ENCODE measurements around the gene NIPAL4. TPM values are rescaled to one million over a fixed set of nuclear protein-coding genes. Genes with fewer than 3 reads are reported as not detected.

NIPAL4 gene
- polyA plus RNA-seq, 1 donor: 1.4 TPM

- no peaks in the 10 kb centered on the region for H3K4me1 ChIP-seq (ENCODE audit: control insufficient read depth, insufficient read depth, low read length)
- H3K27me3 ChIP-seq (ENCODE audit: control insufficient read depth, insufficient read depth, low read length): no peaks in the 10 kb centered on the region
- no peak for DNase-seq
- H3K36me3 ChIP-seq (ENCODE audit: control insufficient read depth, insufficient read depth, low read length): peaks cover 19% of the 10 kb centered on the region
- H3K27ac ChIP-seq (ENCODE audit: low read length): no peak overlapping the region
- no CpG with 5 or more reads among the region's 10 CpGs for WGBS (ENCODE audit: insufficient coverage, low lambda C conversion rate)
- no peaks in the 10 kb centered on the region for H3K9me3 ChIP-seq (ENCODE audit: control insufficient read depth, low read depth, low read length)
- no peak overlapping the region for H3K4me3 ChIP-seq (ENCODE audit: low read length)
These were observed 38.0 kb downstream of the NIPAL4 start for GRCh38 chr5:157497875-157498611.

GRCh38 chr5:157502143-157502647 is 42.2 kb downstream of the NIPAL4 start:
- Histone ChIP-seq H3K4me1 (ENCODE audit: control insufficient read depth, insufficient read depth, low read length) (no peaks in the 10 kb centered on the region), H3K27ac (ENCODE audit: low read length) (no peak overlapping the region), H3K4me3 (ENCODE audit: low read length) (no peak overlapping the region), H3K36me3 (ENCODE audit: control insufficient read depth, insufficient read depth, low read length) (peaks cover 6% of the 10 kb centered on the region), H3K27me3 (ENCODE audit: control insufficient read depth, insufficient read depth, low read length) (no peaks in the 10 kb centered on the region), H3K9me3 (ENCODE audit: control insufficient read depth, low read depth, low read length) (no peaks in the 10 kb centered on the region)
- WGBS (ENCODE audit: insufficient coverage, low lambda C conversion rate): no CpG with 5 or more reads among the region's 8 CpGs
- DNase-seq: no peak

- WGBS (ENCODE audit: insufficient coverage, low lambda C conversion rate): 100% methylated on average over 1 of the region's 8 CpGs
- no peaks in the 10 kb centered on the region for H3K27me3 ChIP-seq (ENCODE audit: control insufficient read depth, insufficient read depth, low read length)
- no peak overlapping the region for H3K27ac ChIP-seq (ENCODE audit: low read length)
- H3K9me3 ChIP-seq (ENCODE audit: control insufficient read depth, low read depth, low read length): no peaks in the 10 kb centered on the region
- DNase-seq: no peak
- H3K36me3 ChIP-seq (ENCODE audit: control insufficient read depth, insufficient read depth, low read length): peaks cover 9% of the 10 kb centered on the region
- H3K4me1 ChIP-seq (ENCODE audit: control insufficient read depth, insufficient read depth, low read length): no peaks in the 10 kb centered on the region
- no peak overlapping the region for H3K4me3 ChIP-seq (ENCODE audit: low read length)
These were observed 44.0 kb downstream of the NIPAL4 start for GRCh38 chr5:157504053-157504452.

- Histone ChIP-seq H3K4me3 (ENCODE audit: low read length) (no peak overlapping the region), H3K36me3 (ENCODE audit: control insufficient read depth, insufficient read depth, low read length) (peaks cover 10% of the 10 kb centered on the region), H3K9me3 (ENCODE audit: control insufficient read depth, low read depth, low read length) (no peaks in the 10 kb centered on the region), H3K4me1 (ENCODE audit: control insufficient read depth, insufficient read depth, low read length) (no peaks in the 10 kb centered on the region), H3K27me3 (ENCODE audit: control insufficient read depth, insufficient read depth, low read length) (no peaks in the 10 kb centered on the region), H3K27ac (ENCODE audit: low read length) (no peak overlapping the region)
- no peak for DNase-seq
- WGBS (ENCODE audit: insufficient coverage, low lambda C conversion rate): no CpG with 5 or more reads among the region's 6 CpGs
These were observed 45.5 kb downstream of the NIPAL4 start for GRCh38 chr5:157505496-157505895.

GRCh38 chr5:157506066-157506590 is 46.1 kb downstream of the NIPAL4 start:
- Histone ChIP-seq H3K27me3 (ENCODE audit: control insufficient read depth, insufficient read depth, low read length) (no peaks in the 10 kb centered on the region), H3K27ac (ENCODE audit: low read length) (no peak overlapping the region), H3K4me1 (ENCODE audit: control insufficient read depth, insufficient read depth, low read length) (no peaks in the 10 kb centered on the region), H3K4me3 (ENCODE audit: low read length) (no peak overlapping the region), H3K9me3 (ENCODE audit: control insufficient read depth, low read depth, low read length) (no peaks in the 10 kb centered on the region), H3K36me3 (ENCODE audit: control insufficient read depth, insufficient read depth, low read length) (peaks cover 9% of the 10 kb centered on the region)
- WGBS (ENCODE audit: insufficient coverage, low lambda C conversion rate): 67% methylated on average over 1 of the region's 3 CpGs
- no peak for DNase-seq

- Histone ChIP-seq H3K27ac (ENCODE audit: low read length) (no peak overlapping the region), H3K27me3 (ENCODE audit: control insufficient read depth, insufficient read depth, low read length) (no peaks in the 10 kb centered on the region), H3K4me3 (ENCODE audit: low read length) (no peak overlapping the region), H3K4me1 (ENCODE audit: control insufficient read depth, insufficient read depth, low read length) (no peaks in the 10 kb centered on the region), H3K36me3 (ENCODE audit: control insufficient read depth, insufficient read depth, low read length) (peaks cover 5% of the 10 kb centered on the region), H3K9me3 (ENCODE audit: control insufficient read depth, low read depth, low read length) (no peaks in the 10 kb centered on the region)
- 100% methylated on average over 1 of the region's 14 CpGs for WGBS (ENCODE audit: insufficient coverage, low lambda C conversion rate)
- DNase-seq: no peak
These were observed 47.2 kb downstream of the NIPAL4 start for GRCh38 chr5:157506981-157507780.

- Histone ChIP-seq H3K9me3 (ENCODE audit: control insufficient read depth, low read depth, low read length) (no peaks in the 10 kb centered on the region), H3K4me3 (ENCODE audit: low read length) (no peak overlapping the region), H3K36me3 (ENCODE audit: control insufficient read depth, insufficient read depth, low read length) (peaks cover 10% of the 10 kb centered on the region), H3K4me1 (ENCODE audit: control insufficient read depth, insufficient read depth, low read length) (no peaks in the 10 kb centered on the region), H3K27me3 (ENCODE audit: control insufficient read depth, insufficient read depth, low read length) (no peaks in the 10 kb centered on the region), H3K27ac (ENCODE audit: low read length) (no peak overlapping the region)
- 90% methylated on average over 2 of the region's 9 CpGs for WGBS (ENCODE audit: insufficient coverage, low lambda C conversion rate)
- DNase-seq: no peak
These were observed 49.1 kb downstream of the NIPAL4 start for GRCh38 chr5:157509093-157509492.

GRCh38 chr5:157509587-157509986 is 49.6 kb downstream of the NIPAL4 start:
- no peaks in the 10 kb centered on the region for H3K27me3 ChIP-seq (ENCODE audit: control insufficient read depth, insufficient read depth, low read length)
- H3K4me3 ChIP-seq (ENCODE audit: low read length): no peak overlapping the region
- no peak overlapping the region for H3K27ac ChIP-seq (ENCODE audit: low read length)
- no peaks in the 10 kb centered on the region for H3K4me1 ChIP-seq (ENCODE audit: control insufficient read depth, insufficient read depth, low read length)
- DNase-seq: no peak
- H3K9me3 ChIP-seq (ENCODE audit: control insufficient read depth, low read depth, low read length): no peaks in the 10 kb centered on the region
- H3K36me3 ChIP-seq (ENCODE audit: control insufficient read depth, insufficient read depth, low read length): peaks cover 10% of the 10 kb centered on the region

- H3K27me3 ChIP-seq (ENCODE audit: control insufficient read depth, insufficient read depth, low read length): no peaks in the 10 kb centered on the region
- H3K36me3 ChIP-seq (ENCODE audit: control insufficient read depth, insufficient read depth, low read length): peaks cover 14% of the 10 kb centered on the region
- WGBS (ENCODE audit: insufficient coverage, low lambda C conversion rate): no CpG with 5 or more reads among the region's 5 CpGs
- no peaks in the 10 kb centered on the region for H3K4me1 ChIP-seq (ENCODE audit: control insufficient read depth, insufficient read depth, low read length)
- H3K9me3 ChIP-seq (ENCODE audit: control insufficient read depth, low read depth, low read length): no peaks in the 10 kb centered on the region
- H3K4me3 ChIP-seq (ENCODE audit: low read length): no peak overlapping the region
- H3K27ac ChIP-seq (ENCODE audit: low read length): no peak overlapping the region
- no peak for DNase-seq
These were observed 50.7 kb downstream of the NIPAL4 start for GRCh38 chr5:157510682-157511081.

- Histone ChIP-seq H3K27me3 (ENCODE audit: control insufficient read depth, insufficient read depth, low read length) (no peaks in the 10 kb centered on the region), H3K27ac (ENCODE audit: low read length) (no peak overlapping the region), H3K4me1 (ENCODE audit: control insufficient read depth, insufficient read depth, low read length) (no peaks in the 10 kb centered on the region), H3K9me3 (ENCODE audit: control insufficient read depth, low read depth, low read length) (no peaks in the 10 kb centered on the region), H3K36me3 (ENCODE audit: control insufficient read depth, insufficient read depth, low read length) (peaks cover 15% of the 10 kb centered on the region), H3K4me3 (ENCODE audit: low read length) (no peak overlapping the region)
- 80% methylated on average over 1 of the region's 9 CpGs for WGBS (ENCODE audit: insufficient coverage, low lambda C conversion rate)
- peak; percentile 39 to 45 for DNase-seq
These were observed 51.9 kb downstream of the NIPAL4 start for GRCh38 chr5:157511651-157512644.
